ENCODE results near the gene NR2E3.

The NR2E3 gene

GRCh38 chr15:71811752-71812735 is 1.7 kb downstream of the NR2E3 start:
- H3K27ac ChIP-seq (ENCODE audit: low read length): no peak overlapping the region
- H3K9ac ChIP-seq (ENCODE audit: low read length): no peak overlapping the region
- H2AFZ ChIP-seq (ENCODE audit: low read depth, low read length): no peak overlapping the region
- H3K27me3 ChIP-seq (ENCODE audit: low read depth, low read length): no peaks in the 10 kb centered on the region
- TF ChIP-seq EZH2phosphoT487 (IDR thresholded peaks at IDR 0.05; ENCODE audit: low read depth) (no peak), CTCF (IDR thresholded peaks at IDR 0.05; ENCODE audit: low read depth, low read length) (no peak)
- no peak overlapping the region for H3K4me3 ChIP-seq (ENCODE audit: low read length)
- no peaks in the 10 kb centered on the region for H3K36me3 ChIP-seq (replicated peaks; ENCODE audit: low read depth, low read length)
- H3K4me2 ChIP-seq (ENCODE audit: low read length): no peak overlapping the region
- H4K20me1 ChIP-seq (ENCODE audit: insufficient read depth, low read length): no peaks in the 10 kb centered on the region
- H3K79me2 ChIP-seq (ENCODE audit: low read length): no peaks in the 10 kb centered on the region
- no peaks in the 10 kb centered on the region for H3K9me3 ChIP-seq (ENCODE audit: insufficient read depth, low read length)
- H3K4me1 ChIP-seq (ENCODE audit: low read length): no peaks in the 10 kb centered on the region

- H3K27me3 ChIP-seq (ENCODE audit: low read depth, low read length): no peaks in the 10 kb centered on the region
- no peaks in the 10 kb centered on the region for H3K4me1 ChIP-seq (ENCODE audit: low read length)
- H4K20me1 ChIP-seq (ENCODE audit: insufficient read depth, low read length): no peaks in the 10 kb centered on the region
- no peak overlapping the region for H3K27ac ChIP-seq (ENCODE audit: low read length)
- H2AFZ ChIP-seq (ENCODE audit: low read depth, low read length): no peak overlapping the region
- no peaks in the 10 kb centered on the region for H3K79me2 ChIP-seq (ENCODE audit: low read length)
- H3K9me3 ChIP-seq (ENCODE audit: insufficient read depth, low read length): no peaks in the 10 kb centered on the region
- H3K36me3 ChIP-seq (replicated peaks; ENCODE audit: low read depth, low read length): no peaks in the 10 kb centered on the region
- no peak overlapping the region for H3K9ac ChIP-seq (ENCODE audit: low read length)
- no peak overlapping the region for H3K4me3 ChIP-seq (ENCODE audit: low read length)
- TF ChIP-seq EZH2phosphoT487 (IDR thresholded peaks at IDR 0.05; ENCODE audit: low read depth) (no peak), CTCF (IDR thresholded peaks at IDR 0.05; ENCODE audit: low read depth, low read length) (no peak)
- H3K4me2 ChIP-seq (ENCODE audit: low read length): no peak overlapping the region
These were observed 2.8 kb downstream of the NR2E3 start for GRCh38 chr15:71812966-71813722.

- Histone ChIP-seq H3K79me2 (ENCODE audit: low read length) (no peaks in the 10 kb centered on the region), H3K36me3 (replicated peaks; ENCODE audit: low read depth, low read length) (no peaks in the 10 kb centered on the region), H3K27me3 (ENCODE audit: low read depth, low read length) (no peaks in the 10 kb centered on the region), H3K4me2 (ENCODE audit: low read length) (no peak overlapping the region), H3K27ac (ENCODE audit: low read length) (no peak overlapping the region), H4K20me1 (ENCODE audit: insufficient read depth, low read length) (no peaks in the 10 kb centered on the region), H3K4me1 (ENCODE audit: low read length) (no peaks in the 10 kb centered on the region), H2AFZ (ENCODE audit: low read depth, low read length) (no peak overlapping the region), H3K9ac (ENCODE audit: low read length) (no peak overlapping the region), H3K9me3 (ENCODE audit: insufficient read depth, low read length) (no peaks in the 10 kb centered on the region), H3K4me3 (ENCODE audit: low read length) (no peak overlapping the region)
- TF ChIP-seq EZH2phosphoT487 (IDR thresholded peaks at IDR 0.05; ENCODE audit: low read depth): no peak
- TF ChIP-seq CTCF (IDR thresholded peaks at IDR 0.05; ENCODE audit: low read depth, low read length): no peak
These were observed 3.5 kb downstream of the NR2E3 start for GRCh38 chr15:71813723-71814470.
